ENCODE data around the gene HCLS1.

HCLS1 gene

GRCh38 chr3:121660356-121661171, at the start of gene HCLS1:
TSS of gene HCLS1 (minus strand) at chr3:121660903. CDS start at chr3:121658347, 2,556 bp downstream.
- no peak for TF ChIP-seq CTCF (IDR thresholded peaks at IDR 0.05; ENCODE audit: control insufficient read depth, insufficient read depth, low read depth, low read length, missing control alignments)
- no peak within 1 kb of the TSS for H3K4me3 ChIP-seq (ENCODE audit: control insufficient read depth, low read depth, low read length)
- DNase-seq (ENCODE audit: low read depth), result no peak

- H3K4me3 ChIP-seq (ENCODE audit: control insufficient read depth, low read depth, low read length), result no peak overlapping the region
- DNase-seq (ENCODE audit: low read depth), result no peak
- no peak for TF ChIP-seq CTCF (IDR thresholded peaks at IDR 0.05; ENCODE audit: control insufficient read depth, insufficient read depth, low read depth, low read length, missing control alignments)
Observed at GRCh38 chr3:121710347-121710746, 49.6 kb upstream of the HCLS1 start.

- no peak for TF ChIP-seq CTCF (IDR thresholded peaks at IDR 0.05; ENCODE audit: control insufficient read depth, insufficient read depth, low read depth, low read length, missing control alignments)
- no peak overlapping the region for H3K4me3 ChIP-seq (ENCODE audit: control insufficient read depth, low read depth, low read length)
- no peak for DNase-seq (ENCODE audit: low read depth)
Observed at GRCh38 chr3:121707531-121708273, 47.0 kb upstream of the HCLS1 start.

GRCh38 chr3:121705541-121705940, 44.8 kb upstream of the HCLS1 start:
- no peak for DNase-seq (ENCODE audit: low read depth)
- no peak for TF ChIP-seq CTCF (IDR thresholded peaks at IDR 0.05; ENCODE audit: control insufficient read depth, insufficient read depth, low read depth, low read length, missing control alignments)
- no peak overlapping the region for H3K4me3 ChIP-seq (ENCODE audit: control insufficient read depth, low read depth, low read length)

- no peak for TF ChIP-seq CTCF (IDR thresholded peaks at IDR 0.05; ENCODE audit: control insufficient read depth, insufficient read depth, low read depth, low read length, missing control alignments)
Observed at GRCh38 chr3:121703973-121704372, 43.3 kb upstream of the HCLS1 start.

GRCh38 chr3:121698901-121699300, 38.2 kb upstream of the HCLS1 start:
- no peak overlapping the region for H3K4me3 ChIP-seq (ENCODE audit: control insufficient read depth, low read depth, low read length)
- no peak for DNase-seq (ENCODE audit: low read depth)
- TF ChIP-seq CTCF (IDR thresholded peaks at IDR 0.05; ENCODE audit: control insufficient read depth, insufficient read depth, low read depth, low read length, missing control alignments), result no peak

More at GRCh38 chr3:121703973-121704372, 43.3 kb upstream of the HCLS1 start:
- DNase-seq (ENCODE audit: low read depth), result no peak
- no peak overlapping the region for H3K4me3 ChIP-seq (ENCODE audit: control insufficient read depth, low read depth, low read length)

All from AG09309 (cell line).